Middle frontal gyrus (tissue), 1 donor: ENCODE data around the gene ACRV1.

ENCODE experiments used
- DNase-seq: peaks from one replicate; pipeline ENCODE4 v3.0.0-alpha.2; 2015; ENCODE audit warnings: low spot score; ENCODE audit errors: extremely low spot score

Gene ACRV1

DNA sequence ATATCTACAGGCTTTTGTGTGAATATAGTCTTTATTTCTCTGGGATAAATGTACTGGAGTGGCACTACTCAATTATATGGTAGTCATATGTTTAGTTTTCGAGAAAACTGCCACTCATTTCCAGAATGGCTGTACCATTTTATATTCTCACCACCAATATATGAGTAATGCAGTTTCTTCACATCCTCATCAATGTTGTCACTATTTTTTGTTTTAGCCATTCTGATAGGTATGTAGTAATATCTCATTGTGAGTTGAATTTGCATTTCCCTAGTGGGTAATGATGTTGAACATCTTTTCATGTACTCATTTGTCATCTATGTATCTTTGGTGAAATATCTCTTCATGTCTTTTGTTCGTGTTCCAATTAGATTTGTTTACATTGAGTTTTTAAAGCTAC lies 18.0 kb downstream of the ACRV1 start:
- no peak for DNase-seq

DNA sequence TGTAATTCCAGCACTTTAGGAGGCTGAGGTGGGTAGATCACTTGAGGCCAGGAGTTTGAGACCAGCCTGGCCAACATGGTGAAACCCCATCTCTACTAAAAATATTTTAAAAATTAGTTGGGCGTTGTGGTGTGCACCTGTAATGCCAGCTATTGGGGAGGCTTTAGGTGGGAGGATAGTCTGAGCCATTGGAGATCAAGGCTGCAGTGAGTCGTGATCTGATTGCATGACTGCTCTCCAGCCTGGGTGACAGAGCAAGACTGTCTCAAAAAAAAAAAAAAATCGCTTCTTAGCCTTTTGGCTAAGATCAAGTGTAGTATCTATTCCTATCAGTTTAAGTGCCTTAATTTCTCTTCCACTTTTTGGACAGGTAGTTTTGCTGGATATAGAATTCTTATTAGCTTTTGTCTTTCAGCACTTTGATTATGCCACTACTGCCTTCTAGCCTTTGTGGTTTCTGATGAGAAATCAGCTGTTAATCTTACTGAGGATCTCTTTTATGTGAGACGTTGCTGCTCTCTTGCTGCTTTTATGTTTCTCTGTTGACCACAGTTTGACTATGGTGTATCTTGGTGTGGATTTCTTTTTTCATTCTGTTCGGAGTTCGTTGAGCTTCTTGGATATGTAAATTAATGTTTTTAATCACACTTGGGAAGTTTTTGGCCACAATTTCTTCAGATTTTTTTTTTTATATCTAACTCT lies 31.0 kb downstream of the ACRV1 start:
- DNase-seq, result no peak

DNA sequence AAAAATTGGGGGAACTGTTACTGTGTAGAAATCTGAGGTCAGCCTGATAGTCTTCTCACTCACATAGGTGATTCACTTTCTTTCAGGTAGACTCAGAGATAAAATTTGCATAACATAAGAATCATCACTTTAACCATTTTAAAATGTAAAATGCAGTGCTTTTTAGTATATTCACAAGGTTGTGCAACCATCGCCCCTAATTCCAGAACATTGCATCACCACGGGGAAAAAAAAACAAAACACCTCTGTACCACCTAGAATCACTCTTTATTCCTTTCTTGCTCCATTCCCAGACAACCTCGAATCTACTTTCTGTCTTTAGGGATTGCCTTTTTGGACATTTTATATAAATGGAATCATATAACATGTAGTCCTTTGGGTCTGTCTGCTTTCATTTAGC lies 34.8 kb downstream of the ACRV1 start:
- DNase-seq, result no peak

DNA sequence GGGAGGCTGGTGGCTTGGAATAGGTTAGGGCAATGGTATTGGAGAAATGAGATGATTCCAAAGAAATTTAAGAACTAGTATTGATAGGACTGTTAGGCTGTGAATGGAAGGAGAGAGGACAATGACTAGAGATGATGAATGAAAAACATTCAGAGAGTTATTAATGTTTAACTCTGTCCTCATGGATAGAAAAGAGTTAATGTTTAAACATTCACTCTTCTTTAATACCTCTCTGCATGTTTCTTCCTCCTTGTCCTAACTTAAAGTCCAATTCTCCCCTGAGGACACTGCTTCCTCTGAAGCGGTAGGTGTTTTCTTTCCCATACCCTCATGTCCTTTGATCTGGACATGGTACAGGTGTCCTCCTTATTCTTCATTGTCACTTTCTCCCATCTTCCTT lies 42.3 kb downstream of the ACRV1 start:
- no peak for DNase-seq

DNA sequence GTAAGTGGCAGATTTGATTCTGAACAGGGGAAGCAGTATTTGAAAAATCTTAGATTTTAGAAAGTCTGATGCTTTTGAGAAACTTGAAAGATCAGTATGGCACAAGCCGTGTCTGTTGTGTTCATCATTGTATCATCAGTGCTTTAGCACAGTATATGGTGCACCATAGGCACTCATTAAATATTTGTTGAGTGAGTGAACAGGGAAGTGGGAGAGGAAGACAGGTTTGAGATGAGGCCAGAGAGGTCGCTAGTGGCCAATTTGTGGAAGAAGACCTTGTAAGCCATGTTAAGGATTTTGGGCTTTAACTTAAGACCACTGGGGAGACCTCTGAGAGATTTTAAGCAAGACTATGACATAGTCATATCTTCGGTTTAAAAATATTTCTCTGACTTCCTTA lies 42.8 kb downstream of the ACRV1 start:
- DNase-seq, result no peak

DNA sequence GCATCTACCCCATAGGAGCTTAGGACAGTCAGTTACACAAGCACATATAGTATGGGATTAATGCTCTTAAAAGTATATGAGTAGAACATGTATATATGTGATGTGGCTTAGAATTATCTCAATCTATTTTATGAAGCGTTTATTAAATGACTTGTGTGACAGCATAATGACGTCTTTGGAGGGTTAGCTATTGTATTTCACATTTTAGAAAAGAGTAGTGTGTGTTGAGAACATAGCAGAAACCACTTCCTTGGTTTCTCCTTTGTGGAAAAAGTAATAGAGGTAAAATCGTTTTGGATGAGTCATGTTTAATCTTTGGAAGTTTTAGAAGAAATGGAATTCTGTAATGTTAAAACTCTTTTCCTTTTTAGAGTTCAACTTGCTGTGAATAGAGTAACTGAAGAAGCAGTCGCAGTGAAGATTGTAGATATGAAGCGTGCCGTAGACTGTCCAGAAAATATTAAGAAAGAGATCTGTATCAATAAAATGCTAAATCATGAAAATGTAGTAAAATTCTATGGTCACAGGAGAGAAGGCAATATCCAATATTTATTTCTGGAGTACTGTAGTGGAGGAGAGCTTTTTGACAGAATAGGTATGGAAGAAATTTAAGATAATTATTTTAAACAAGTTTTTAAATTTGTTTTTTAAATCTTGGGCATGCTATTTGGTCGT lies 53.3 kb downstream of the ACRV1 start:
- no peak for DNase-seq

DNA sequence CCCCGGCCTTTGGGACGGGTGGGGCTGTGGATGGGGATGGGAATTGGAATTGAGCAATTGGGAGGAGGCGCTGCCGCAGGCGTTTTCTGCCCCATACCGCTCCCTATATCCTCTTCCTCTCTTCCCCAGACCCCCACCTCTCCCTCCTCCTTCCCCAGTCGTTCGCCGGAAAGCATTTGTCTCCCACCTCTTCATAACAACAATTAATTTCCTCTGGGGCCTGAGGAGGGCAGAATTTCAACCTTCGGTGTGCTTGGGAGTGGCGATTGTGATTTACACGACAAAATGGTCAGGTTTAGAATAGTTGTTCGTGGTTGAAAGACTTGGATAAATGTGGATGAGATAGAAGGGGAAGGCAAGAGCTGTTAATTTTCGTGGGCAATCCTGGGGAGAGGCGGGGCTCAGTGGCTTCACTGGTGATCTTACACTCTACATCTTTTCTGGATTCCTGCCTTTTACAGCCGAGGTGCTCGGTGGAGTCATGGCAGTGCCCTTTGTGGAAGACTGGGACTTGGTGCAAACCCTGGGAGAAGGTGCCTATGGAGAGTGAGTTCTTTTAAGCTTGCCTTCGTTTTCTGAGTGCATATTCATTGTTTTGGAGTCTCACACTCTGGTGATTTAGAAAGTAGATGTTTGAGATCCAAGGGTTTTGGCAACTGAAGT lies 54.2 kb downstream of the ACRV1 start:
- DNase-seq, result no peak

DNA sequence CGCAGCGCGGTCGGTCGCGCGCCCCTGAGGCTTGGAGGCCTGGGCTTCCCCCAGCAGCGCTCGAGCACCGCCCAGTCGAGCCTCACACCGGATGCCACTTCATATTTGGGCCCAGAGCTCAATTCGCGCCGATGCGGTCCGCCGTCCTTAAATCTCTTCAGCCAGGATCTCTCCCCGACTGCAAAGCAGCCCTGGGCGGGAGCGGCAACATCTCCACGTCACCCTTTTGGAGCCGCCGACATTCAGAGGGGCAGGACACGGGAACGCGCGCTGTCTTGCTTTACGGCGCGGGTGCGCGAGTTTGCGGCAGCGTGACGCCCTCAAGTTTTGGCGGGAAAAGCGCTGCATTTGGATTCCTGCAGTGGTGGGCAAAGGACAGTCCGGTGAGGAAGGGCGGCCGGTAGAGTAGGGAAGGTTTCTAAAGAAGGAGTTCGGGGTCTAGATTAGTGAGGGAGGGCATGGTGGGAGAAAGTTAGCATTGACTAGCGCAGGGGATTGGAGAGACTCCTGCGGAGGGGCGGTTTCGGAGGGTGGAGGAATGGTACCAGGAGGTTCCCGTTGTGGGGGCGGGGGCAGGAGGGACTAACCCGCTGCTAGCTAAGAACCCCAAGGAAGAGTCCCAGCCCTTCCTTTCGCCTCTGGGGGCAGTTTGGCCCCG lies 54.9 kb downstream of the ACRV1 start:
- DNase-seq, result peak; percentile 84

DNA sequence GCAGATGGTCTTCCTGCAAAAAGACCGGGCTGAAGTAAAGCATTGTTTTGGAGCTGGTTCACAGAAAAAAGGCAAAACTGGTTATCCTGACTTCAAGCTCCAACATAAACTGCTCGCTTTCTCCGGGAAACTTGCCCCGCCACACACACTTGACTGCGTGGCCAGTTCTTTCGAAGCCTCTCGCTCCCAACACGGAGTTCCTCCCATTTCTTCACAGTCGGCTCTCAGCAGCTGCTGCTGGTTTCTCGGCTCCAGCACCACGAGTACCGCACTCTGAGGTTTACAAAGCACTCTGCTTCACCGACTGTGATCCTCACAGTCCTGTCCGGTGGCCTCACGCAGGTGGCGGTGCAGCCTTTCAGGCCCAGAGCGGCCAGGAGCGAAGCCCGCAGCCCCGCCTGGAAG lies 55.4 kb downstream of the ACRV1 start:
- no peak for DNase-seq

DNA sequence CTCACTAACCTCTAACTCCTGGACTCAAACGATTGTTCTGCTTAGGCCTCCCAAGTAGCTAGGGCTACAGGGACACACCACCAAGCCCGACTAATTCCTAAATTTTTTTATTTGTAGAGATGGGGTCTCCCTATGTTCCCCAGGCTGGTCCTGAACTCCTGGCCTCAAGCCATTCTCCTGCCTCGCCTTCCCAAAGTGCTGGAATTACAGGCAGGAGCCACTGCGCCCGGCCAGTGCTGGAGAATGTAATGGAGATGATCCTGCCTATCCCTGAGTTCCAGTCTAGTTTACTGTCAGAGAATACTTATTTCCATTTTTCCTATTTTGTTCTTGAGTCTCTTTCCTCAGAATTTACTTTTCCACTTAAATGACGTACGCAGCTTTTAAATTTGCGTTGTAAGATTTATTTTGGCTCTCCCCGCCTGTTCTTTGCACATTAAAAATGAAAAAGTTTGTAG lies 55.9 kb downstream of the ACRV1 start, which contains the start of gene CHEK1:
CHEK1 (plus strand) TSS at position 408 of the 458 bp plus-strand sequence. CDS start 1,606 bp downstream, outside the sequence.
- DNase-seq, result no peak

DNA sequence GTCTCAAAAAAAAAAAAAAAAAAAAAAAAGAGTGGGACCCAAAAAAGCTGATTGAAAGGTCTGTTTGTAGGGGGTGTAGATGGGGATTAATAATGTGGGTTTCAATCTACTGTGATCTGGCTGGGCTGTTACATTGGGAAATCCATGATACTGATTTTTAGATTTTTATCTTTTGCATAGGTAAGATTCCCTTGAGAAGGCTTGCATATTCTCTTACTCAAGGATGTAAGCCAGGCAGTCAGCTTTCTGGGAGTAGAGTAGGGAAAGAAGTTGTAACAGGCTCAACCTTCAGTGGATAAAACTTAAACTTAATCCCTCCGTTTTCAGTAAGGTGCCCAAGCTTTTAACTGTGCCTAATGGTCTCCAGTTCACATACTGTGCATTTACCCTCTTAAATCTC lies 57.6 kb downstream of the ACRV1 start:
- DNase-seq, result no peak

DNA sequence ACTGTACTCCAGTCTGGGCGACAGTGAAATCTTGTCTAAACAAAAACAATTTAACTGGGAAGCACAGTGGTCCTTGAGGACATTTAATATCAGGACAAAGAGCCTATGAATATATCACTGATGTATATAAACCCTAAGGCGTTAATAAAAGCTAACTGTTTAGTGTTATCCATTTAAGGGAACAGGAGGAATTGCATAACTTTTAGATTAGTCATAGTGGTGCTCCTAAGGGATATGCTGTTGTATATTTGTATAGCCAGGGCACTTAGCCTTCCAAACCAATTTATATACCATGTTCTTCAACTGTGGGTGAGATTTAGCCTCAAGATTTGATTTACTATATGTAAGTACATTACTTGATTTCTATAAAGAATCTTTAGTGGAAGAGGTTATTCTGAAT lies 58.7 kb downstream of the ACRV1 start:
- DNase-seq, result no peak
